8988T (cell line): ENCODE data around the gene SLC37A1.

Experiments used
- DNase-seq: peaks from one replicate; pipeline ENCODE4 v3.0.0; 2011

SLC37A1 gene

GRCh38 chr21:42580793-42581321, 67.2 kb downstream of the SLC37A1 start:
- DNase-seq: no peak

DNA sequence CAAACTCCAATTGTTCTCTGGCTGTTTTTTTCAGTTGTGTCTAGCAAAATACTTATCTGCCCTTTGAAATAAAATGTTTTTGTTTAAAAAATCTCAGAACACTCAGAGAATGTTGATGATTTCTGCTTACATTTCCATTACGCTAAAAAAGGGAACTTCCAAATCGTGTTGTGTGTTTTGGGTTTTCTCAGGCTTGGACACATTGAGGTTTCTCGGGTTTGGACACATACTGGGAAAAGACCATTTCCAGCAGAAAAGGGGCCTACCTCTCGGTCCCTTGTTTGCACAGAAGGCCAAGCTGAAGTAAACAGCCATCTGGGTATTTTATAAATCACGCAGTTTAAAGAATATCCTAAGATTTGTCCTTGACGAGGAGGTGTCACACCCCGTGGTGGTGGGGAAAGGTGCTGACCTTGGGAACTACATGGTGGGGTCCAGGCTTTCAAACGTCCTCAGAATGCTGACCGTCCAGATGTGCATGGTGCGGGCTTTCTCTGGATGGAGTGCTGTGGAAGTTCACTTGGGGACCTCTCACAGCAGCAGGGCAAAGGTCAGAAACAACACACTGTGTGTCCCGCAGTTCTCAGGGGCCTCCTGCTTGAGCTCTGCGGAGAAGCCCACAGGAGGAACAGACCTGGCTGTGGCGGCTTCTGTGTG, 67.8 kb downstream of the SLC37A1 start:
- no peak for DNase-seq

GRCh38 chr21:42581993-42582786, 68.5 kb downstream of the SLC37A1 start:
- DNase-seq: no peak

- DNase-seq: no peak
Observed at GRCh38 chr21:42582787-42583476, 69.3 kb downstream of the SLC37A1 start.

GRCh38 chr21:42583477-42584295, 70.0 kb downstream of the SLC37A1 start:
- no peak for DNase-seq

- no peak for DNase-seq
Observed at GRCh38 chr21:42584296-42584641, 70.6 kb downstream of the SLC37A1 start.

- DNase-seq: no peak
Observed at GRCh38 chr21:42585881-42586280, 72.2 kb downstream of the SLC37A1 start.

GRCh38 chr21:42586406-42586805, 72.8 kb downstream of the SLC37A1 start:
- DNase-seq: no peak

GRCh38 chr21:42587036-42587435, 73.4 kb downstream of the SLC37A1 start:
- no peak for DNase-seq

GRCh38 chr21:42590431-42591131, 76.9 kb downstream of the SLC37A1 start:
- no peak for DNase-seq

- DNase-seq: no peak
Observed at GRCh38 chr21:42591170-42591869, 77.7 kb downstream of the SLC37A1 start.

DNA sequence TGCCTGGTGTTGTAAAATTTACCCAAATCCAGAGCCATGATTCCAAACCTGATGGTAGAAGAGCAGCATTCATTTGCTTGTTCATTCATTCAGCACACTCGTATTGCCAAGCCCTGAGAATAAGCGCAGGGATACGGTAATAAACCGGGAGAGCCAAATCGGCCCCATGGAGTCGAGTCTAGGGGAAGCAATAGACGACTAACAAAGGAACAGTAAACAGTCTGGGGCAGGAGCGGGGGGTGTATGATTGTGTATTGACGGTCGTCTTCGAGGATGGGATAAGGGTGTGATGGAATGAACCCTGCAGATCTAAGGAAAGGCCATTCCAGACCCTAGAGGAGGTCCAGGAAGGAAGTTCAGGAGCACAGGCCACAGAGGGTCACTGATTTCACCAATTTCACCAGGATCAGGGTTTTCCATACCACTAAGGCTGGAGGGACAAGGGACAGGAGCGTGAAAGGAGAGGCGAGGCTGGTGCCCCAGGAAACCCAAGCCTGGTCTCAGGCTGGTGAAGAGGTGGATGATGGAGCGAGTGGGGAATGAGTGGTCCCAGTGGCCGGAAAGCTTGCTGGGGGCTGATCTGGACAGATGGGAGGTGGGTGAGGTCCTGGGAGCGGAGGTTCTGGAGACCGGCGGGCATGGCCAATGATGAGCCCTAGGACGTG, 78.6 kb downstream of the SLC37A1 start:
- no peak for DNase-seq

- peak; percentile 96 for DNase-seq
Observed at GRCh38 chr21:42593007-42593814, 79.6 kb downstream of the SLC37A1 start.

DNA sequence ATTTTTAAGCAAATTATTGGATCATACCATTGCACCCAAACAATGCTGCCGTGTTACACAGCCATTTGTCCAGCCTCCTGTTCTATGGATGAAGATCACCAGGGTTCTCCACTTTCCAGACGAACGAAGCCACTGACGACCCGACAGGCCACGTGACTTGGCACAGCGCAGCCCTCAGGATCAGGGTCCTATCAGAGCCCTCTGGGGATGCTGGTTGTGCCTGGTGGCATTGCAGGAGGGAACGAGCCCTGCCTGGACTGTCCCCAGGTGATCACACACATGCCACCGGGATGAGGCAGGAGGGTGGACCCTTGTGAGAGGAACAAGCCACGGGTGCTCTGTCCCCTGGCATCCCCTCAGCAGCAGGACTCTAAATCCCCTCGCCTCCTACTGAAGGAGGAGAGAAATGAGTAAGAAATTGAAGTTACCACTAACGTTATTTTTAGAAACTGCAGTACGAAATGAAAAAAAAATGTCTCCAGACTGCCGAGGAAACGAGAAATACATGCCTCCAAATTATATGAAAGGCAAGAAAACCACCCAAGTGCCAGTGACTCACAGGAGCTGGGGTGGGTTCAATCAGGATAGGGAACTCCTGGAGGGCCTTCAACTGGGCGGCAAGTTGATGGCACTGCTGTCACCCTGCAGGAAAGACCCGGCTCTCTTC, 81.1 kb downstream of the SLC37A1 start:
- DNase-seq: no peak

DNA sequence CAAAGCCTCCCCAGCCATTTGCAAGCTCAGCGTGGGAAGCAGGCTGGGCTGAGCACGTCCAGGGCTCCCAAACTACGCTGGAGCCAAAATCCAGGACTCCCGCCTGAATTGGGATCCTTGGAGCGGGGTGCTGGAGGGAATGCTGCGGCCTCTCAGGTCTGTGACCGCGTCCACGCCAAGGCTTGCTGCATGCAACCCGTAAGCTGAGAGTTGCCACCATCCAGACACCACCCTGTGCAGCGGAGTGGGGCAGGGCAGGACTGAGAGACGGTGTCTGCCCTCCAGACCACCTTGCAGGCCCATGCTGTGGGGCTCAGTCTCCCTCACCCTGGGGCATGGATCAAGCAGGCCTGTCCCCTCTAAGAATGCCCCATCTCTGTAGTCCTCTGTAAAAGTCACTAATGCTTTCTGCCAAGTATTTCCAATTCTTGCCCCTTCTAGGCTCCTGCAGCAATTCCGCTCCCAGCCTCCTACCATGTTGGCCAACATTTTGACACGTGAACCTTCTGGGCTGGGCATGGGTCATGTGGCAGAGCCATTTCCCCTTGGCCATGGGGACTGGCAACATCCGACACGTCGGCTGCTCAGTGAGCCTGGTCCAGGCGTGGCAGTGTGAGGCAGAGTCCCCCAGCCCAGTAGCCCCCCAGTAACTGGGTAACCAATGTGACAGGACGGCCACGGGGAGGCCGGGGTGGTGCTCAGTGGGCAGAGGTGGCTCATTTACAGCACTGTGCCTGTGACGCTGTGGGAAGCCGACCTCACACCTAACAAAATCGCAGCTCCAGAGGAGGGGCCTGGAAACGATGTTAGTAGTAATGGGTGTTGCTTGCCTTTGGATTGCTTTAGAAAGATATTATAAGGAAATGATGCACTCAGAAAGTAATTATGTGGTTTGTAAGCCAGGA, 81.9 kb downstream of the SLC37A1 start:
- DNase-seq: no peak

GRCh38 chr21:42596657-42597056, 83.0 kb downstream of the SLC37A1 start:
- no peak for DNase-seq

- DNase-seq: no peak
Observed at GRCh38 chr21:42597487-42598158, 84.0 kb downstream of the SLC37A1 start.
